Cardiac fibroblast (primary cell): Measurements from ENCODE around the gene MAML2.

ENCODE experiments used
- DNase-seq, 2 donors: peaks; one replicate each; pipeline versions ENCODE4 v3.0.0 to v3.0.0-alpha.2; 2010; ENCODE audit warnings: low read depth in 2 of 2
- H3K4me3 ChIP-seq, 2 donors: replicated peaks in 1 of 2; 1 replicate in 1 of 2; 2 replicates in 1 of 2; pipeline ENCODE4 v1.5.1; 2011; ENCODE audit warnings: low read depth in 2 of 2, low read length in 2 of 2, mild to moderate bottlenecking in 2 of 2, moderate library complexity in 1 of 2
- TF ChIP-seq, protein P1 (sequence below): IDR thresholded peaks from one replicate; pipeline ENCODE4 v1.5.1; 2011; ENCODE audit warnings: low read depth, mild to moderate bottlenecking, low read length, inconsistent platforms

The MAML2 gene

DNA sequence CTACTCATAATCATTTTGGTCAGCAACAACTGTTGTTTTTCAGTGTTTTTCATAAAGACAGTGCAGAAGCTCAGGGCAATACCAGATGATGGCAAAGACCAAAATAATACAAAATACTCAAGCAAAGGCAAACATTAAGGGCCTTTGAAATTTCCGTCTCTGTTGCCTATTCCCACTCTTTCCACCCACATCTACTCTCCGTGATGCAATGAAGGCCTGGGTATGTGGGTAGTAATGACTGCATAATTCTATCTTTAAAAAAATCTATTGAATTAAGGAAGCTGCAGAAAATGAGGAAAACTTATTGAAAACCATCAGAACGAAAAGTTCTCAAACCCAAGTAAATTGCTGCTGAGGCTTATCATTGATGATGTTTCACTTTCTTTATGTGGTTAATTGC is 203.3 kb downstream of the MAML2 start:
- TF ChIP-seq, protein P1, sequence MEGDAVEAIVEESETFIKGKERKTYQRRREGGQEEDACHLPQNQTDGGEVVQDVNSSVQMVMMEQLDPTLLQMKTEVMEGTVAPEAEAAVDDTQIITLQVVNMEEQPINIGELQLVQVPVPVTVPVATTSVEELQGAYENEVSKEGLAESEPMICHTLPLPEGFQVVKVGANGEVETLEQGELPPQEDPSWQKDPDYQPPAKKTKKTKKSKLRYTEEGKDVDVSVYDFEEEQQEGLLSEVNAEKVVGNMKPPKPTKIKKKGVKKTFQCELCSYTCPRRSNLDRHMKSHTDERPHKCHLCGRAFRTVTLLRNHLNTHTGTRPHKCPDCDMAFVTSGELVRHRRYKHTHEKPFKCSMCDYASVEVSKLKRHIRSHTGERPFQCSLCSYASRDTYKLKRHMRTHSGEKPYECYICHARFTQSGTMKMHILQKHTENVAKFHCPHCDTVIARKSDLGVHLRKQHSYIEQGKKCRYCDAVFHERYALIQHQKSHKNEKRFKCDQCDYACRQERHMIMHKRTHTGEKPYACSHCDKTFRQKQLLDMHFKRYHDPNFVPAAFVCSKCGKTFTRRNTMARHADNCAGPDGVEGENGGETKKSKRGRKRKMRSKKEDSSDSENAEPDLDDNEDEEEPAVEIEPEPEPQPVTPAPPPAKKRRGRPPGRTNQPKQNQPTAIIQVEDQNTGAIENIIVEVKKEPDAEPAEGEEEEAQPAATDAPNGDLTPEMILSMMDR: no peak
- no peak for DNase-seq
- H3K4me3 ChIP-seq: no peak overlapping the region

DNA sequence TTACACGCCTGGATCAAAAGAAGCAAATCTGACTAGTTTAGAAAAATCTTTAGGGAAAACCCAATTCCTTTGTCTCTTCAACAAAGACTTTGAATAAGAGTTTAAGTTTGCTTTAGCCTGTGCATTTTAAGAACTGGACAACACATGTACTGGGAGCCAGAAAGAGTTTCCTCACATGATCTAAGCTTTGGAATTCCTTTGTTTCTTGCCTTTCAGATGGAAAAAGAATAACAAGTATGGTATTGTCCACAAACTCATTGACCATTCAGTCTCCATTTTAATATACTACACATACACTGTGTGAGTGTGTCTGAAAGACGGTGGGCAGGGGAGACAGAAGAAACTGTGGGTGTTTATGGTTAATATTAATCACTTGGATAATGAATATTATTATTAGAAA is 205.6 kb downstream of the MAML2 start:
- peak in 1 of 2 donors; percentile 41 for DNase-seq

DNA sequence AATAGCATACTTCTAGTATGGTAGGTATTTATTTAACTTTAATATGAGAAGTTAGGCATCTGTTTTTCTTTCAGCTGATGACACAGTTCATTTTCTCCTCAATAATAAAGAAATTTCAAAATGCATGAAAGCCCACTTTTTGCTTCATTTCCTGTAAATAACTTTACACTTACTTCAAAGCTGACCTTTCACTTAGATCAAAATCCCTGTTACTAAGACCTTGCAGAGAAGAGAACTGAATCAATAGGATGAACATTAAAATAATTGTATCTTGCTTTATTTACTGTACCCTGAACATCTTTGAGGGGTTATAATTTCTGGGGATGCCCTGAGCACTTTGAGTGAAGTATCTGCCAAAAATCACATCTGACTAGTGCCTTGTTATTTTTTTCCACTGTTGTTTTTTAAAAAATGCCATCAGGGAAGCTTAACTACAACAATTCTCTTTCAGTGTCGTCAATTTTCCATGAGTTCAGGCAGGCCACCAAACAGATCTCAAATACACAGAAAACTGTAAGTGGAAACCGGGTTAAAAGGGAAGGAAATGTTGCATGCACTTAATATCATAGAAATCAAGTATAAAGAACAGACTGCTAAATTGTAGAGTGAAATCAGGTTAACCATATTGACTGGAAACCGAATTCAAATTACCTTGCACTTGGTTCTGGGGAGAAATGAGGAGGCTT is 206.2 kb downstream of the MAML2 start:
- no peak overlapping the region for H3K4me3 ChIP-seq
- peak; percentile 42 to 54 for DNase-seq
- TF ChIP-seq, protein P1: no peak

More for the DNA sequence above, 205.6 kb downstream of the MAML2 start:
- TF ChIP-seq, protein P1: no peak
- H3K4me3 ChIP-seq: no peak overlapping the region

DNA sequence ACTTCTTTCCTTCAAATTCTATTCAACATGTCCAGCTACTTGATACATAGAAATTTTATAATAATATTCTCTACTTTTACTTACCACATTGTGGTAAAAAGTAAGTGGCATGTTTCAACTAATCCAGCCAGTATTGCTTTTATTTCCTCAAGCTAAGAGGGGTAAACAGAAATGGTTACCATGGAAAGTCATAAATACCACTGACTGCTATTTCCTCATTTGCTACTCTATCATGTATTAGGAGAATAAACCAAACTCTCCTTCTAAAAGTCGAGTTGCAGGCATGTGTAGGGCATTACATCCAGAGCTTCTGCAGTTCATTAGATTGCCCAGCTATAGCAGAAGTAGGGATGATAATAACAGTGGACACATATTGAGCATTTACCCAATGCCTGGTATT is 208.4 kb downstream of the MAML2 start:
- no peak overlapping the region for H3K4me3 ChIP-seq
- DNase-seq: peak; percentile 42
- TF ChIP-seq, protein P1: no peak

DNA sequence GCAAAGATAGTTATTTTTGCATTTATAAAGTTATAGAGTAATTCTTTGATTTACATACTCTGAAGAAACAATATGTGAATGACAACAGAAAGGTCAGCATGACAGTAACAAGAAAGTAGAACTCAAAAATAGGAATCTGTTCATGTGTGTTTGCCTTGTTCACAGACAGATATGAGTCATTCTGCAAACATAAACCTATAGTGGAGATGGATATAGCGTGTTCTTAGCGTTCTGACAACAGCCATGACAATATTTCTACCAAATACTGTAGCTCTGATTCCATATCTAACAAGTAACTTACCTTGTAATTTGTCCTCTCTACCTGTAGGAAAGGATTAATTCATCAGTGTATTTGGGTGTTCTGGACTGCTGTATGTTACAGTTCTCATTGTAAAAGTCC is 210.6 kb downstream of the MAML2 start:
- TF ChIP-seq, protein P1: no peak
- H3K4me3 ChIP-seq: no peak overlapping the region
- no peak for DNase-seq

DNA sequence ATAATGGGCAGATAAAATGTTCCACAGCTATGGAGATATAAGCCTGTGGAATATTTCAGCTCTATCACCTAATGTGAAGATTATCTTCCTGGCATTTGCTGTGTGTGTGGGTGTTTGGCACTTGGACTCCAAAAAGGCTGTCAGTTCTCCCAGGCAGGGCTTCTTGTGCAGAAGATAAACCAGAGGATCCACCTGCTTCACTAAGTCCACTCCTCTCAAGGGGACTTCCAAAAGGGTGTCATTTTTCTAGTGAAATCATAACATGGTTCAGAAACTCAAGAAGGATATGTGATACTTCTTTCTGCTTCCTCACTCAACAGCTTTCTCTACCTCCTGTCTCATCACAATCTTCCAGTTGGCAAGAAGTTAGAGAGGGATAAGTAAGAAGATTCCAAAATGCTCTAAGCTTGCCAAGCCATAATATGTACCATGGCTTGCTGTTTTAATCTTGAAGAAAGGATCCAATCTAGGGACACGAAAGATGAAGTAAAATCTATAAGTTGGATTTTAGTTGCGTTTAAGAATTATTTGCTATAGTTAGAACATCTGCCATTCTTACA is 212.9 kb downstream of the MAML2 start:
- TF ChIP-seq, protein P1: no peak
- DNase-seq: no peak
- no peak overlapping the region for H3K4me3 ChIP-seq
